VCaP (cell line): ENCODE measurements around the gene CLIP2.
"Not testable (repeated sequence)": the region's sequence is repeated elsewhere in the genome, so short reads cannot be mapped to it uniquely, and the experiment has no call there.

ENCODE experiments used
- H3K27ac ChIP-seq: fragments of 450-650 bp; 2 replicates; pipeline ENCODE4 v1.5.1; 2017
- CTCF ChIP-seq: fragments of 450-650 bp; conservative IDR thresholded peaks from 2 replicates; pipeline ENCODE4 v1.5.1; 2017; ENCODE audit warnings: mild to moderate bottlenecking, moderate library complexity

Gene CLIP2

GRCh38 chr7:74372511-74373111 lies 83.4 kb downstream of the CLIP2 start:
- H3K27ac ChIP-seq: no peak overlapping the region
- no peak for TF ChIP-seq CTCF

GRCh38 chr7:74373536-74373935 lies 84.3 kb downstream of the CLIP2 start:
- no peak overlapping the region for H3K27ac ChIP-seq
- no peak for TF ChIP-seq CTCF

GRCh38 chr7:74375726-74376220 lies 86.6 kb downstream of the CLIP2 start:
- H3K27ac ChIP-seq: no peak overlapping the region

GRCh38 chr7:74376256-74377036 lies 87.2 kb downstream of the CLIP2 start:
- TF ChIP-seq CTCF: no peak
- no peak overlapping the region for H3K27ac ChIP-seq

More at GRCh38 chr7:74375726-74376220, 86.6 kb downstream of the CLIP2 start:
- no peak for TF ChIP-seq CTCF

- peak overlapping the region; percentile 65 for H3K27ac ChIP-seq
- TF ChIP-seq CTCF: no peak
Measured at GRCh38 chr7:74379938-74380337, 90.7 kb downstream of the CLIP2 start.

GRCh38 chr7:74380720-74381119 lies 91.5 kb downstream of the CLIP2 start:
- H3K27ac ChIP-seq: peak overlapping the region; percentile 65
- no peak for TF ChIP-seq CTCF

GRCh38 chr7:74384086-74384485 lies 94.9 kb downstream of the CLIP2 start:
- H3K27ac ChIP-seq: not testable (repeated sequence)

- H3K27ac ChIP-seq: not testable (repeated sequence)
Measured at GRCh38 chr7:74384854-74385253, 95.6 kb downstream of the CLIP2 start.
